ENCODE data around the gene BBOF1.

Gene BBOF1

GRCh38 chr14:74022346-74022745, 3.2 kb downstream of the BBOF1 start:
- in situ Hi-C loops (cut with MboI; ENCODE audit: low sequenced_read_pairs): no loop called here

DNA sequence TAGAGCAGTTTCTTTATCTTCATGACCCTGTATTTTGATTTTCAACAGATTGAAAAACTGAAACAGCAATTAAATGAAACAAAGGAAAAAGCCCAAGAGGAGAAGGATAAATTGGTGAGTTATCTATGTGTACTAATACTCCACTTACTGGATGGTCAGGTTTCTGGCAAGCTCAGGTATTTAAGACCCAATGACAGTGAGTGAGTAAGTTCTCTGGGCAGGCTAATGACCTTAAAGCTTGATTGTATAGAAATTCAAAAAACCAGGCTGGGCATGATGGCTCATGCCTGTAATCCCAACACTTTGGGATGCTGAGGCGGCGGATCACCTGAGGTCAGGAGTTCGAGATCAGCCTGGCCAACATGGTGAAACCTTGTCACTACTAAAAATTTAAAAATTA, 10.0 kb downstream of the BBOF1 start:
- in situ Hi-C loops (cut with MboI; ENCODE audit: low sequenced_read_pairs): no loop called here

DNA sequence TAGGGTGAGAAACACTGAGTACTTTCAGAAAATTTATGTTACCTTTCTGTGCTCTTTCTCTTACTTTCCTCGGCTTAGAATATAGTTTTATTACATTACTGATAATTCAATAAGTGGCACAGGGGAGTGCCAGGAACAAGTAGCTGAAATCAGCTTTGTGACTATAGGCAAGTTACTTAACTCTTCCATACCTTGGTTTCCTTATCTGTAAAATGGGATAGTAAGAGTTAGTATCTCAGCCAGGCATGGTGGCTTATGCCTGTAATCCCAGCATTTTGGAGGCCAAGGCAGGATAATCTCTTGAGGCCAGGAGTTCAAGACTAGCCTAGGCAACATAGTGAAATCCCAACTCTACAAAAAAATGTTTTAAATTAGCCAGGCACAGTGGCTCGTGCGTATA, 15.4 kb downstream of the BBOF1 start:
- in situ Hi-C loops (cut with MboI; ENCODE audit: low sequenced_read_pairs): no loop called here

GRCh38 chr14:74035556-74035955, 16.4 kb downstream of the BBOF1 start:
- in situ Hi-C loops (cut with MboI; ENCODE audit: low sequenced_read_pairs): no loop called here

- in situ Hi-C loops (cut with MboI; ENCODE audit: low sequenced_read_pairs): no loop called here
Observed at GRCh38 chr14:74038020-74038859, 19.1 kb downstream of the BBOF1 start.

DNA sequence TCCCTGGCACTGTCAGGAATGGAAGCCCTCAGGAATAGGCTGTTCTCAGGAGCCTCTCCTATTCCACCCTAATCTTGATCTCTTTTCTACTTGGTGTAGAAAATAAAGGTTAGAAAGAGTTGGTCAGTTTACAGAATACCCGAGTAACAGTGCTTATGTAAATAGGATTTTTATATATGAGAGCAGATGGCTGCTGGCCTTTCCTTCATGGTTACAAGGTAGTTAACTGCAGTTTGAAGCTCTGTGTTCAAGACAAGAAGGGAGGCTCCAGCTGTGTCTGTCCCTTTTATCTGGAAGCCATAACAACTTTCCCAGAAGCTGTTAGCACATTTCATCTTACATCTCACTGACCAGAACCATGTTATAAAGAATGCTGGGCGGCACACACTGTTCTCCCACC, 23.1 kb downstream of the BBOF1 start:
- in situ Hi-C loops (cut with MboI; ENCODE audit: low sequenced_read_pairs): no loop called here

- in situ Hi-C loops (cut with MboI; ENCODE audit: low sequenced_read_pairs): no loop called here
Observed at GRCh38 chr14:74045522-74045921, 26.4 kb downstream of the BBOF1 start.

- in situ Hi-C loops (cut with MboI; ENCODE audit: low sequenced_read_pairs): no loop called here
Observed at GRCh38 chr14:74048281-74048680, 29.1 kb downstream of the BBOF1 start.

- in situ Hi-C loops (cut with MboI; ENCODE audit: low sequenced_read_pairs): no loop called here
Observed at GRCh38 chr14:74049876-74050495, 30.8 kb downstream of the BBOF1 start.

DNA sequence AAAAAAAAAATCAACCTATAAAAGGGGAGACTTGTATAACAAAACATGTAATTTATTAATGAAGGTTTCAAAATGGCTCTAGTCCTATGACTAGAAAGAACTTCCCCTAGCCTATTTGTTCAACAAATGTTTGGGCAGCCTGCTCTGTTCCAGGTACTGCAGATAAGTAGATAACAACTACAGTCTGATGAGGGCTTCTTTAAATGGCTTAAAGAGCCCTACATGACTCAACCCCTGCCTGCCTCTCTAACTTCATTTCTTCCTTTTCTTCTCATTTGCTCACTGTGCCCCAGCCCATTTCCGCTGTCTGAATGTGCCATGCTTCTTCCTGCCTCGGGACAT, 43.6 kb downstream of the BBOF1 start:
- in situ Hi-C loops (cut with MboI; ENCODE audit: low sequenced_read_pairs): no loop called here

GRCh38 chr14:74064426-74064825, 45.3 kb downstream of the BBOF1 start:
- in situ Hi-C loops (cut with MboI; ENCODE audit: low sequenced_read_pairs): no loop called here

GRCh38 chr14:74064883-74065282, 45.7 kb downstream of the BBOF1 start:
- in situ Hi-C loops (cut with MboI; ENCODE audit: low sequenced_read_pairs): no loop called here

GRCh38 chr14:74065746-74066575, 46.8 kb downstream of the BBOF1 start:
- in situ Hi-C loops (cut with MboI; ENCODE audit: low sequenced_read_pairs): no loop called here

GRCh38 chr14:74077401-74077800, 58.3 kb downstream of the BBOF1 start:
- in situ Hi-C loops (cut with MboI; ENCODE audit: low sequenced_read_pairs): no loop called here

DNA sequence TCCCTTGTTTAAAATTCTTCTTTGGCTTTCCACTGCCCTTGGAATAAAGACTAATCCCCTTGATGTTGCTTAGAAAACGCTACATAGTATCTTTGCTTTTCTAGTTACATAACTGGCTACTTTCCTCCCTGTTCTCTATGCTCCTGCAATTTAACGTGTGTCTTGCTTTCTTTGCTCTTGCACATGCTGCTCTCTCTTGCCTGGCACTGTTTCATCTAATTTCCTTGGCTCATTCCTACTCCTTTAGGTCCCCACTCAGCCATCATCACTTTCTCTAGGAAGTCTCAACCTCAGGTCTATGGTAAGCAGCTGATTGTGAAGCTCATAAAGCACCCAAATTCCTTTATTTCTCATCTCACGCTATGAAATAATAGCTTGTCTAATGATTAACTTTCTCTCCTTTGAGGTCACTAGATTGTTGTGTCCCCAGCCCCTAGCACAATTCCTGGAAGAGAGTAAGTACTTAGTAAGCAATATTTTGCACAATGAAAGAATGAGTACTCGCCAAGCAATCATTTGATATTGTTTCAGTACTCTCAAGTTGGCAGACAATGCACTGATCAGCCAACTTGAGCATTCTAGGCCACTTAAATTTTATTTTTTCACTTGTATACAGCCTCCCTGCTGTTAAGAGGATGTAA, 61.8 kb downstream of the BBOF1 start:
- in situ Hi-C loops (cut with MboI; ENCODE audit: low sequenced_read_pairs): no loop called here

DNA sequence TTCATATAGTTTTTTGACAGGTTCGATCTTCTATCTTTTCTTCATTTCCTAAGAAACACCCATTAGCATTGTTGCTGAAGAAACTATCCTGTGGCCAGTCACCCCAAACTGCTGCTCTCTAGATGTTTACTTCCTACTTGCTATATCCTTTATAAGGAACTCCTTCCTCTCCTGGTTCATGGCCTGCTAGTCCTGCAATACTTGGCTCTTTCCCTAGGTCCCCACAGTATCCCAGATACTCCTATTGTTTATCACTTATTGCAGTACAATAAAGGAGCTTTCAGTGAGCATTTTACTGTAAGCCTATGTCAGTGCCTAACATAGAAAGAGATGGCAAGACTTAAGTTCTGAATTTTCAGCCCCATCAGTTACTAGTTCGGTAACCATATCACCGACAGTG, 62.3 kb downstream of the BBOF1 start:
- in situ Hi-C loops (cut with MboI; ENCODE audit: low sequenced_read_pairs): no loop called here

DNA sequence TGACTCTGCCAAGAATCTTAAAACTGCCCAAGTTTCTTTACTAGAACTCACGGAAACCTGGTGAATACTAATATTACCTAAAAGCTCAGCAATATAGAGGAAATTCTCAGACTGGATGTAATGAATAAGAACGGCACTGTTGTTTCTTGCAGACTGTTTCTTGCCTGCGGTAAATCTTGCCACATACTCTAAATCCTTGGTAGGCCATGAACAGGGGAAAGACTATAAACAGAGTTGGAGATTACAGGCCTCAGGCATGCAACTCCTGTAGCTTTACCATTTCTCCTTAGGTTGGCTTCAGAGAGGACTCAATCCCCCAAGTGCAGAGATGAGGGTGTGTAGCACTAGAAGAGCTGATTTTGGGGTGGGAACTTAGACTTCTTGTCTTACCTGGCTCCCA, 64.0 kb downstream of the BBOF1 start:
- in situ Hi-C loops (cut with MboI; ENCODE audit: low sequenced_read_pairs): no loop called here

GRCh38 chr14:74083784-74084276, 64.7 kb downstream of the BBOF1 start:
- in situ Hi-C loops (cut with MboI; ENCODE audit: low sequenced_read_pairs): no loop called here

GRCh38 chr14:74084277-74085046, 65.3 kb downstream of the BBOF1 start, which contains the start of the genes ALDH6A1 and LIN52:
Gene ALDH6A1, minus strand, starts transcription at chr14:74084453. Its CDS starts 59 bp downstream, at chr14:74084394.
Gene LIN52, plus strand, starts transcription at chr14:74084956. Its CDS starts 19 bp downstream, at chr14:74084975.
- in situ Hi-C loops (cut with MboI; ENCODE audit: low sequenced_read_pairs): no loop called here

- in situ Hi-C loops (cut with MboI; ENCODE audit: low sequenced_read_pairs): no loop called here
Observed at GRCh38 chr14:74085047-74085637, 66.0 kb downstream of the BBOF1 start.
